GM21723 (cell line): Measurements from ENCODE around the gene CENPM.

Experiments
- ATAC-seq: cut with Tn5 transposase; IDR thresholded peaks from one replicate; pipeline ENCODE4 v1.9.1; 2021; ENCODE audit warnings: mild to moderate bottlenecking, moderate library complexity; ENCODE audit not compliant: unreplicated experiment

Gene CENPM

GRCh38 chr22:41900652-41901312 lies 46.2 kb downstream of the CENPM start:
- ATAC-seq: no peak

- ATAC-seq: no peak
Measured at GRCh38 chr22:41899992-41900651, 46.8 kb downstream of the CENPM start.

- ATAC-seq: no peak
Measured at GRCh38 chr22:41899110-41899509, 47.8 kb downstream of the CENPM start.

GRCh38 chr22:41898645-41899044 lies 48.3 kb downstream of the CENPM start:
- no peak for ATAC-seq

DNA sequence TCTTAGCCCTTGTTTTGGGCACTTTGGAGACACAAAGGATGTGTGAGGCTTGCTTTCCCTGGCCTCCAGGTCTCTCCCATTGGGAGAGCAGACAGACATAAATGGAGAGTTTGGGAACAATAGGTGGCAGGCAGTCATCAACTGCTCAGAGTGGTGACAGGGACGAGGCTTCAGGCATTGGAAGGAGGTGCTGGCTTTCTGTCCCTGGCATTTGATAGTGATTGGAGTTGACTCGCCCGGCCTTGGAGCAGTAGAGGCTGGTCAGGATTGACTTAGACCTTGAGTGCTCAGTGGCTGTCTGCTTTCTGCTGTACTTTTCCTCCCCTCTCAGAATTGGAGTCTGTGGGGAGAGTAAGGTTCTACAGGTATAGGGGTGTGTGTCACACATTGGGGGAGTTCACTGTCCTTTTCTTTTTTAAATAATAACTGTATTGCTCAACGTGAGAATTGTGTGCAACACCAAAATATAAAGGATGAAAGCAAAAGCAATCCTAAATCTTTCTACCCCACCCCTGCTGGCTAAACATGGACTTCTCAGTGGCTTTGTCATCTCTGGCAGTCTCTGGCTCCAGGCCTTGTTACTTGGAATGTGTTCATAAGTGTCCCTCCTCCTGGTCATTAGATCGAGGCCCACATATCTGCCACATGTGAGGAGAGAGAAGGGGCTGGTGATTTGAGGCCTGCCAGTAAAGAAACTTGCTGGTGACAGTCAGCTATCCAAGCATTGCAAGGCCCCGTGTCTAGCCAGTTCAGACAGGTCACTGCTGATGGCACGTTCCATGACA lies 53.2 kb downstream of the CENPM start:
- no peak for ATAC-seq

DNA sequence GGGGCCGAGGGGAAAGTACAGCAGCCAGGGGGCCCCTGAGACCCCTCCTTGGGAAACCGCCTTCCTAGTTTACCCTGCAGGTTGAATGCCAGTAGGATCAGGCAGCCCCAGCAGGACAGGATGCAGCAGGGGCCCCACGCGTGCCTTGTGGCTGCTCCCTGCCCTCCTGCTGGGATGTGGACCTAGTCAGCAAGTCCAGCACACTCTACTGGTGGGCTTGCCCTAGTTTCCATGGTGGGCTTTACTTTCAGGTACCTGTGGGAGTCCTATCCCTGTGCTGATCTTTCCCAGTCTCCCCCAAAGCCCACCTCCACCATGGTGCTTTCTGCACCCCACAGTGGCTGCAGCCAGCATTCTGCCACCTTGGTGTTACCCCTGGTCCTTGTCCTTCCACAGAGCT lies 54.2 kb downstream of the CENPM start:
- ATAC-seq: no peak

- ATAC-seq: no peak
Measured at GRCh38 chr22:41891407-41891806, 55.5 kb downstream of the CENPM start.
